Right cardiac atrium (tissue), 5 donors: ENCODE data around the gene ACOT4. TPM values are rescaled to one million over a fixed set of nuclear protein-coding genes. Genes with fewer than 3 reads are reported as not detected.
A peak's percentile ranks its signal among the peaks of the same experiment; 100 is the strongest.
"Not testable (repeated sequence)": the region's sequence is repeated elsewhere in the genome, so short reads cannot be mapped to it uniquely, and the experiment has no call there.

Source experiments
- ATAC-seq, 2 donors: fragments of 200-7000 bp; cut with Tn5 transposase; one replicate each; pipeline versions ENCODE4 v1.8.0 to v1.9.1; 2020; ENCODE audit warnings: moderate library complexity in 2 of 2, mild to moderate bottlenecking in 1 of 2
- DNase-seq, 3 donors: peaks; one replicate each; pipeline ENCODE4 v3.0.0-alpha.2; 2020
- H3K27ac ChIP-seq: one replicate; pipeline ENCODE4 v1.5.1; 2013; ENCODE audit warnings: mild to moderate bottlenecking, low read length, control low read depth, moderate library complexity
- H3K27me3 ChIP-seq: one replicate; pipeline ENCODE4 v1.6.1; 2013; ENCODE audit not compliant: control insufficient read depth, insufficient read depth
- H3K4me1 ChIP-seq: one replicate; pipeline ENCODE4 v1.6.1; 2013; ENCODE audit warnings: low read length; ENCODE audit not compliant: control insufficient read depth, insufficient read depth
- H3K4me3 ChIP-seq: one replicate; pipeline ENCODE4 v1.5.1; 2013; ENCODE audit warnings: low read length, control low read depth
- H3K9me3 ChIP-seq: one replicate; pipeline ENCODE4 v1.6.1; 2013; ENCODE audit warnings: low read length; ENCODE audit not compliant: control insufficient read depth
- WGBS: extraction: QIAGEN DNeasy Blood & Tissue Kit; methylation state at CpG from one replicate; pipeline ENCODE4 v1.1.7; 2013; 5-methylcytosine and 5-hydroxymethylcytosine counted together
- intact Hi-C, 4 donors: fragments of 100-400 bp; cut with DNase I; formaldehyde crosslinking; loops; one replicate each; pipeline versions ENCODE4 v1.11.0 to v1.14.0; 2022 to 2023
- polyA plus RNA-seq: library from polyadenylated mRNA; stranded (reverse); fragments of 200-250 nt; gene quantifications from one replicate; pipeline ENCODE4 v1.2.3, GENCODE V29; 2013
- total RNA-seq, 4 donors: library from RNA; stranded (reverse); fragmentation: NEBNext Ultra II Directional; extraction: Animal tissue kit (Norgen Biotek cat#: 25700); gene quantifications; one replicate each; pipeline ENCODE4 v1.2.1, GENCODE V29; 2021
- donor health status: healthy with polysubstance abuse.
- donor health status: DM: no; HTN: yes; CAD: no.
- donor health status: DM: no; HTN: no; CAD: no.
- donor health status: DM: no; HTN: yes; CAD: no; lungs with severe emphysema.
- donor health status: DM: yes; HTN: yes; CAD: no.

The ACOT4 gene
- total and polyA plus RNA-seq, 5 donors, result 0.31 to 0.74 (median 0.57) TPM

DNA sequence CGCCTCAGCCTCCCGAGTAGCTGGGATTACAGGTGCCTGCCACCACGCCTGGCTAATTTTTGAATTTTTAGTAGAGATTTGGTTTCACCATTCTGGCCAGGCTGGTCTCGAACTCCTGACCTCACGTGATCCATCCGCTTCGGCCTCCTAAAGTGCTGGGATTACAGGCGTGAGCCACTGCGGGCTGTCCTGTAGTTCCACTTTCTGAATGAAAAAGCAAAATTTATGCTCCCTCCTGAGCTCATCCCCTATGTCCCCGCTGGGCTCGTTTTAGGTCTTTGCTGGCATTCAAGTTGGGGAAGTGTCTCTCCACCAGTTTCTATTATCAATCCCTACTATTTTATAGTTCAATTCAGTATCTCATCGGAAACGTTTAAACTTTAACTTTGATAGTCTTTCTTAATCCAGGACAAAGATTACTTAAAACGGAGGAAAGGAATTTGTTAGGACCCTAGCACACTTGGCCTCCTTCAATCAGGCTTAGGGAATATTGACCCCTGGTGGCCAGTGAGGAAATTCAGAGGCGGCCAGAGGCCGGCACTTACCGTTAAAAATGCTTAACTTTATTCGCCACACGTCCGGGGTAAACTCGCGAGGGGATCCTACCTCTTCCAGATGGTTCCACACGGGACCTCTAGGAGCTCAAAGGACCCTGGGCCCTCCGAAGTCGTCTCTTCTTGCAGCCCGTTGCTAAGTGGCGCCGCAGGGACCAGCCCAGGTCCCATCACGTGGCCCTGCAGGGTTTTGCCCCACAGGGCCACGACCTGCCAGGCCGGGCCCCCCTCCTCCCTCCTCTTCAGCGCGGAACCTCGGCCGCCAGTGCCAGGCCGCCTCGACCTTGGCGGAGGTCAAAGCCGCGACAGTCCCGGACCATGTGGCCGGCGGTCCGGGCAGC lies 41.7 kb downstream of the ACOT4 start:
- 15% methylated on average over 44 of the region's 44 CpGs for WGBS
- Histone ChIP-seq H3K4me1 (no peaks in the 10 kb centered on the region), H3K4me3 (peak overlapping the region; percentile 45), H3K9me3 (no peaks in the 10 kb centered on the region), H3K27me3 (no peaks in the 10 kb centered on the region), H3K27ac (no peak overlapping the region)
- intact Hi-C loops, result loop anchor here in 2 of 4 donors (2.0 to 5.0 kb wide), 2 partner anchors 125 to 126 kb away; no protein-coding TSS in a partner anchor
- peak; percentile 88 to 90 for ATAC-seq
- peak; percentile 54 to 82 (median 79) for DNase-seq

DNA sequence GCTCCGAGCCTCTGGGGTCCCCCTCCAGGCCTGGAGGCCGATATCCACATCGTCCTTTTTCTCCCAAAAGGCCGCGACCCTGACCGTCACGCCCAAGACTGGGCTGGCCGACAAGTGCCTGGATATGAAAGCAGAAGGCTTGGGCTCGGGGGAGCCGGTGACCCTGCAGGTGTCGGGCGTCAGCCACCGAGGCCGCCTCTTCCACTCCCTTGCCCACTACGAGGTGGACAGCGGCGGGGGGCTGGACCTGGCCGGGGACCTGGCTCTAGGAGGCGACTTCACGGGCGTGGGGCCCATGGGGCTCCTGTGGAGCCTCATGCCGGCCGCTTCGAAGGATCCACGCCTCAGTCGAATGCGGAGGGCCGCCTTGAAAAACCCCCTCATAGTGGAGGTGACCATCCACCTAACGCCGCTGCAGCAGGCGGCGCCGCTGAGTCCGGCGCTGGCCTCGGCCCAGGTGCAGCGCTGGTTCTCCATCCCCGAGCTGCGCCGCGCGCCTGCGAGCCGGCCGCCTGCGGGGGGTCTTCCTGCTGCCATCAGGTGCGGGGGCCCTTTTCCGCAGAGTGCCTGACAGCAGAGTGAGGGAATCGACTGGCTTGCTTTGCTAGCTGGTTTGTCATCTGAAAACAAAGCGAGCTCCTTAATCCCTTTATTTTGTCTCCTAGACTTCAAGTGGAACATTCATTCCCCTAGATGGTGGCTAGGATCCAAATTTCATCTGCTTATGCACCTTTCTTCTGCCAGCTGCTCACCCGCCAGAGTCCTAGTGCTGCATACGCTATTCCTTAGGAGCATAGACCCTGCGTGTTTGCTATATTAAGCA lies 42.5 kb downstream of the ACOT4 start:
- Histone ChIP-seq H3K27me3 (no peaks in the 10 kb centered on the region), H3K27ac (no peak overlapping the region), H3K4me1 (no peaks in the 10 kb centered on the region), H3K4me3 (peak overlapping the region; percentile 45), H3K9me3 (no peaks in the 10 kb centered on the region)
- ATAC-seq (peak; percentile 81 to 84), DNase-seq (peak; percentile 46 to 79 (median 76))
- WGBS, result 10% methylated on average over 53 of the region's 53 CpGs
- intact Hi-C loops, result loop anchor here in 1 of 4 donors (5.0 kb wide), 1 partner anchor 127 kb away; no protein-coding TSS in a partner anchor

DNA sequence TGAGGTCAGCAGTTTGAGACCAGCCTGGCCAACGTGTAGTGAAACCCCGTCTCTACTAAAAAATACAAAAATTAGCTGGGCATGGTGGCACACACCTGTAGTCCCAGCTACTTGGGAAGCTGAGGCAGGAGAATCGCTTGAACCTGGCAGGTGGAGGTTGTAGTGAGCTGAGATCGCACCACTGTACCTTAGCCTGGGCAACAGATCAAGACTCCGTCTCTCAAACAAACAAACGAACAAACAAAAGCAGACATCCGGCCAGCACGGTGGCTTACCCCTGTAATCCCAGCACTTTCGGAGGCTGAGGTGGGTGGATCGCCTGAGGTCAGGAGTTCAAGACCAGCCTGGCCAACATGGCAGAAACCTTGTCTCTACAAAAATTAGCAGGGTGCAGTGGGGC lies 44.7 kb downstream of the ACOT4 start:
- not testable (repeated sequence) for ATAC-seq

DNA sequence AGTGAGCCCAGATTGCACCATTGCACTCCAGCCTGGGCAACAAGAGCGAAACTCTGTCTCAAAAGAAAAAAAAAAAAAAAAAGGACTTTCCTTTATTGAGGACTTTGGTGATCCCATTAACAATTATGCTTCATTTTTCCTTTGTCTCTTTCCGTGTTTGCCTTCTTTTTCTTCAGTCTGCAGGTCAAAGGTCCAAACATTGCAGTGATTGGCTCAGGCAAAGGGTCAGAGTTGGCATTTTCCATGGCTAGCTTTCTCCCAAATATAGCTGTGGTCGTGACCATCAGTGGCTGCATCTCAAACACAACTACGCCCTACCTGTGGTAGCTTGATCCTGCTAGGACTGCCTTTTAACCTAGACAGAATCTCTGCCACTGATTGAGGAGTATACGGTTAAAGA lies 46.2 kb downstream of the ACOT4 start:
- ATAC-seq, result no peak
- H3K9me3 ChIP-seq, result no peaks in the 10 kb centered on the region
- H3K27me3 ChIP-seq, result no peaks in the 10 kb centered on the region
- intact Hi-C loops, result no loop called here
- no peaks in the 10 kb centered on the region for H3K4me1 ChIP-seq
- DNase-seq, result no peak
- no peak overlapping the region for H3K27ac ChIP-seq
- WGBS, result 79% methylated on average over 5 of the region's 5 CpGs
- no peak overlapping the region for H3K4me3 ChIP-seq

More for the DNA sequence above, 44.7 kb downstream of the ACOT4 start:
- DNase-seq, H3K4me1 ChIP-seq, H3K27me3 ChIP-seq, H3K4me3 ChIP-seq, intact Hi-C loops, H3K9me3 ChIP-seq, H3K27ac ChIP-seq: not testable (repeated sequence)
- 84% methylated on average over 10 of the region's 10 CpGs for WGBS

DNA sequence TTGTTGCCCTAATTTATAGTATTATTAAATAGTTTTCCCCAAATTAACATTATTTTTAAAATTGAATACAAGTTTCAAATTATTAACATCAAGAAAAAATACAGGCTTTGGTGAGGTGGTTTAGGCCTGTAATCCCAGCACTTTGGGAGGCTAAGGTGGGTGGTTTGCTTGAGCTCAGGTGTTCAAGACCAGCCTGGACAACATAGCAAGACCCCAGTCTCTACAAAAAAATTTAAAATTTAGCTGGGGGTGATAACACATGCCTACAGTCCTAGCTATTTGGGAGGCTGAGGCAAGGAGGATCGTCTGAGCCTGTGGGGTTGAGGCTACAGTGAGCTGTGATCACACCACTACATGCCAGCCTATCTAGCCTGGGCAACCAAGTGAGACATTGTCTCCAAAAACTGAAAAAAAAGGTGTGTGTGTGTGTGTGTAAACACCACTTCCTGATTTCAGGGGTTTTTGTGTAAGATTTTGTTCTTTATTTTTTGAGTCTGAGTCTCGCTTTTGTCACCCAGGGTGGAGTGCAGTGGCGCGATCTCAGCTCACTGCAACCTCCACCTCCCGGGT lies 49.2 kb downstream of the ACOT4 start:
- 93% methylated on average over 5 of the region's 5 CpGs for WGBS
- no peak overlapping the region for H3K4me3 ChIP-seq
- intact Hi-C loops, result no loop called here
- H3K4me1 ChIP-seq, result no peaks in the 10 kb centered on the region
- no peaks in the 10 kb centered on the region for H3K9me3 ChIP-seq
- H3K27me3 ChIP-seq, result no peaks in the 10 kb centered on the region
- ATAC-seq (no peak), DNase-seq (no peak)
- H3K27ac ChIP-seq, result no peak overlapping the region

DNA sequence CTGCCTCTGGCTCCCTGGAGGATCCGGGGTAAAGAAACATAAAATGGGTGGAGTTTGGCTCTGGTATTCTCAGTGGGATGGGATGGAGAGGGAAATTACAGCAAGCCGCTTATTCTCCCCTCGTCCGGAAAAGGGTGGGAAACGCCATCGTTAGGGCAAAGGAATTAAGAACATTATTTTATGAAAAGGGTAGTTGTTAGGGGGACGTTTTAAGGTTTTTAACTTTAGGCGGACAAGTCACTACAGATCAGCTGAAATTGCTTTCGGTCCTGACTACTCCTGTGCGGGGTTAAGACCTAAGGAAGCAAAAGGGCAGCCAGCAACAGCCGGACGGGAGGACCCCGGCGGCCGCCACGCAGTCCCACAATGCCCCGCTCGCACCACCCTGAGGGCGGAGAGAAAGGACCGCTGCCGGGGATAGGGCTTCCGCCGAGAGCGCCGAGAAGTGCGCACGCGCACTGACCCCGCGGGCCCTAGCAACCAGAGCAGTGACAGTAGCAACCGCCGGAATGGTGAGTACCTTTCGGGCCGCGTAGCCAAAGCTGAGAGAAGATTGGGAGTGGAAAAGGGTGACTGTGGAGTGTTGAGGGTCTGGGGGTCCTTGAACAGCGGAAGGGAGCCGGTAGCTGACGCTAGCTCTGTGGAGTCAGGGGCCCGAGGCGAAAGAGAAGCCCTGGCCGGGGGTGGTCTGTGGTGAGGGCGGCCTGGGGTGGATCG lies 53.0 kb downstream of the ACOT4 start, which contains the start of gene DNAL1:
Gene DNAL1, plus strand, starts transcription at position 456 of the 717 bp plus-strand sequence. Its CDS starts 54 bp downstream, at position 510.
- peak; percentile 95 to 98 (median 98) for DNase-seq
- no peaks in the 10 kb centered on the region for H3K4me1 ChIP-seq
- ATAC-seq, result peak; percentile 100
- H3K27me3 ChIP-seq, result no peaks in the 10 kb centered on the region
- peak within 1 kb of the TSS; percentile 98 for H3K27ac ChIP-seq
- intact Hi-C loops, result no loop called here
- peak within 1 kb of the TSS; percentile 79 for H3K4me3 ChIP-seq
- under 1% methylated on average over 43 of the region's 43 CpGs for WGBS
- H3K9me3 ChIP-seq, result no peaks in the 10 kb centered on the region

DNA sequence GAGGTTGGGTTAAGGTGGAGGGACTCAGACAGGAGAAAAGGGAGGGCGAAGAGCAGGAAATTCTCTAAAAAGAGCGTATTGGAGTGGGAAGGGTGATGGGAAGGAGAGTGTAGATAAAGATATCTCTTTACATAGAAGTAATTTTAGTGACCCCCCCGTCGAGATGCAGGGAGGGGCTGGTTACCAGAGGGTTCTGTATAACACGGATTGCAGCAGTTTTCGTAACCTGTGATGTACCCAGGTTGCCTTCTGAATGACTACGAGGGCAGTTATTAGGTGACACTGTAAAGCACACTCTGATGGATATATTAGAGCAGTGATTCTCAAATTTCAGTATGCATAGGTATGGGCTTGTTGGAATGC lies 53.6 kb downstream of the ACOT4 start:
- ATAC-seq (no peak), DNase-seq (no peak)

More for the DNA sequence above, 53.6 kb downstream of the ACOT4 start:
- Histone ChIP-seq H3K27ac (peak overlapping the region; percentile 98), H3K9me3 (no peaks in the 10 kb centered on the region), H3K4me3 (peak overlapping the region; percentile 79), H3K4me1 (no peaks in the 10 kb centered on the region), H3K27me3 (no peaks in the 10 kb centered on the region)
- 4% methylated on average over 7 of the region's 7 CpGs for WGBS
- intact Hi-C loops, result no loop called here

Other genes with a start within 250 kb of the ACOT4 start
- 10 to 100 TPM; 40.8 to 50.0 (median 43.5) TPM for gene NUMB, start 133.3 kb upstream of the ACOT4 start, total RNA-seq
- gene NUMB, start 133.3 kb upstream of the ACOT4 start, polyA plus RNA-seq, result 21.1 TPM
- gene RIOX1, start 100.9 kb upstream of the ACOT4 start, total RNA-seq, result 10 to 100 TPM in 3 of 4 donors, 1 to 10 TPM in 1; 9.2 to 14.4 (median 11.6) TPM
- gene RIOX1, start 100.9 kb upstream of the ACOT4 start, polyA plus RNA-seq, result 7.3 TPM
- 10 to 100 TPM in 2 of 4 donors, 1 to 10 TPM in 2; 4.9 to 14.7 (median 7.7) TPM for gene ACOT1, start 54.7 kb upstream of the ACOT4 start, total RNA-seq
- gene ACOT1, start 54.7 kb upstream of the ACOT4 start, polyA plus RNA-seq, result 16.2 TPM
- under 1 TPM; 0.14 to 0.31 (median 0.22) TPM for gene HEATR4, start 32.9 kb upstream of the ACOT4 start, total RNA-seq
- 0.07 TPM for gene HEATR4, start 32.9 kb upstream of the ACOT4 start, polyA plus RNA-seq
- 100 to 1,000 TPM; 100 to 141 (median 103) TPM for gene ACOT2, start 22.7 kb upstream of the ACOT4 start, total RNA-seq
- 114 TPM for gene ACOT2, start 22.7 kb upstream of the ACOT4 start, polyA plus RNA-seq
- gene ACOT6, start 20.6 kb downstream of the ACOT4 start, total RNA-seq, result not detected
- gene ACOT6, start 20.6 kb downstream of the ACOT4 start, polyA plus RNA-seq, result not detected
- 10 to 100 TPM; 15.9 to 19.9 (median 17.5) TPM for gene DNAL1, start 53.1 kb downstream of the ACOT4 start, total RNA-seq
- gene DNAL1, start 53.1 kb downstream of the ACOT4 start, polyA plus RNA-seq, result 5.3 TPM
- 10 to 100 TPM; 25.6 to 36.3 (median 30.0) TPM for gene PNMA1, start 122.5 kb downstream of the ACOT4 start, total RNA-seq
- 18.0 TPM for gene PNMA1, start 122.5 kb downstream of the ACOT4 start, polyA plus RNA-seq